IPS DF 4.7 (cell line): ENCODE measurements around the gene CCDC122.

Source experiments
- DNase-seq: peaks from one replicate; pipeline ENCODE4 v3.0.0-alpha.2; 2013; ENCODE audit warnings: low spot score; ENCODE audit errors: extremely low read depth

The CCDC122 gene

GRCh38 chr13:43878892-43879754 is at the start of gene CCDC122:
Gene CCDC122, minus strand, starts transcription at chr13:43879740. Its CDS starts 10,364 bp downstream, at chr13:43869376.
- no peak for DNase-seq

- no peak for DNase-seq
Observed at GRCh38 chr13:43924549-43925245, 45.2 kb upstream of the CCDC122 start.

GRCh38 chr13:43920965-43921674 is 41.6 kb upstream of the CCDC122 start:
- DNase-seq, result no peak

- DNase-seq, result no peak
Observed at GRCh38 chr13:43918636-43919035, 39.1 kb upstream of the CCDC122 start.

GRCh38 chr13:43916828-43917227 is 37.3 kb upstream of the CCDC122 start:
- DNase-seq, result no peak

- no peak for DNase-seq
Observed at GRCh38 chr13:43915451-43915850, 35.9 kb upstream of the CCDC122 start.

GRCh38 chr13:43911871-43912270 is 32.3 kb upstream of the CCDC122 start:
- DNase-seq, result no peak

- DNase-seq, result no peak
Observed at GRCh38 chr13:43911278-43911677, 31.7 kb upstream of the CCDC122 start.

GRCh38 chr13:43910856-43911255 is 31.3 kb upstream of the CCDC122 start:
- DNase-seq, result no peak

GRCh38 chr13:43908156-43909126 is 28.9 kb upstream of the CCDC122 start:
- no peak for DNase-seq

- DNase-seq, result peak; percentile 30
Observed at GRCh38 chr13:43905435-43906031, 26.0 kb upstream of the CCDC122 start.

- DNase-seq, result no peak
Observed at GRCh38 chr13:43895940-43896339, 16.4 kb upstream of the CCDC122 start.

GRCh38 chr13:43894438-43894837 is 14.9 kb upstream of the CCDC122 start:
- DNase-seq, result no peak

GRCh38 chr13:43884222-43884621 is 4.7 kb upstream of the CCDC122 start:
- no peak for DNase-seq

- DNase-seq, result no peak
Observed at GRCh38 chr13:43883631-43884030, 4.1 kb upstream of the CCDC122 start.

GRCh38 chr13:43881580-43881979 is 2.0 kb upstream of the CCDC122 start:
- no peak for DNase-seq

GRCh38 chr13:43880926-43881325 is 1.4 kb upstream of the CCDC122 start:
- DNase-seq, result no peak

- DNase-seq, result no peak
Observed at GRCh38 chr13:43880214-43880855, 795 bp upstream of the CCDC122 start.

GRCh38 chr13:43879755-43880181 is 228 bp upstream of the CCDC122 start, which contains the start of gene LACC1:
Gene LACC1, plus strand, starts transcription at chr13:43879904. Its CDS starts 1,082 bp downstream, at chr13:43880986.
- DNase-seq, result no peak

- DNase-seq, result no peak
Observed at GRCh38 chr13:43877766-43878165, 1.8 kb downstream of the CCDC122 start.
